Measurements from ENCODE around the gene PRKCA.

- TF ChIP-seq ZNF274 (IDR thresholded peaks at IDR 0.05; ENCODE audit: low read depth, low read length): no peak
- TF ChIP-seq SUZ12 (IDR thresholded peaks at IDR 0.05; ENCODE audit: extremely low read depth, insufficient read depth, insufficient read length): no peak
- TF ChIP-seq YY1 (IDR thresholded peaks at IDR 0.05; ENCODE audit: insufficient read depth, insufficient read length): no peak
These were observed 52.6 kb downstream of the PRKCA start for GRCh38 chr17:66354981-66355380.

All from NT2/D1 (cell line).